SK-N-MC (cell line): Measurements from ENCODE around the gene RRBP1.

Source experiments
- EZH2 ChIP-seq: fragments of 200-600 bp; sonication (generic); IDR thresholded peaks from one replicate; pipeline ENCODE4 v1.6.1; 2017; ENCODE audit warnings: antibody characterized with exemption
- POLR2AphosphoS5 ChIP-seq: IDR thresholded peaks from 2 replicates; pipeline ENCODE4 v1.6.1; 2012; ENCODE audit warnings: mild to moderate bottlenecking, low read depth, low read length, borderline replicate concordance

GRCh38 chr20:17573463-17573862 is 108.6 kb downstream of the RRBP1 start:
- no peak for TF ChIP-seq EZH2
- TF ChIP-seq POLR2AphosphoS5, result no peak
